ENCODE data around the gene VTA1.
A peak's percentile ranks its signal among the peaks of the same experiment; 100 is the strongest.

The VTA1 gene

GRCh38 chr6:142240179-142240578, 93.1 kb downstream of the VTA1 start:
- TF ChIP-seq, protein P1, sequence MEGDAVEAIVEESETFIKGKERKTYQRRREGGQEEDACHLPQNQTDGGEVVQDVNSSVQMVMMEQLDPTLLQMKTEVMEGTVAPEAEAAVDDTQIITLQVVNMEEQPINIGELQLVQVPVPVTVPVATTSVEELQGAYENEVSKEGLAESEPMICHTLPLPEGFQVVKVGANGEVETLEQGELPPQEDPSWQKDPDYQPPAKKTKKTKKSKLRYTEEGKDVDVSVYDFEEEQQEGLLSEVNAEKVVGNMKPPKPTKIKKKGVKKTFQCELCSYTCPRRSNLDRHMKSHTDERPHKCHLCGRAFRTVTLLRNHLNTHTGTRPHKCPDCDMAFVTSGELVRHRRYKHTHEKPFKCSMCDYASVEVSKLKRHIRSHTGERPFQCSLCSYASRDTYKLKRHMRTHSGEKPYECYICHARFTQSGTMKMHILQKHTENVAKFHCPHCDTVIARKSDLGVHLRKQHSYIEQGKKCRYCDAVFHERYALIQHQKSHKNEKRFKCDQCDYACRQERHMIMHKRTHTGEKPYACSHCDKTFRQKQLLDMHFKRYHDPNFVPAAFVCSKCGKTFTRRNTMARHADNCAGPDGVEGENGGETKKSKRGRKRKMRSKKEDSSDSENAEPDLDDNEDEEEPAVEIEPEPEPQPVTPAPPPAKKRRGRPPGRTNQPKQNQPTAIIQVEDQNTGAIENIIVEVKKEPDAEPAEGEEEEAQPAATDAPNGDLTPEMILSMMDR (IDR thresholded peaks at IDR 0.05; ENCODE audit: low read length, missing control alignments), result no peak
- DNase-seq (ENCODE audit: low read depth), result no peak
- no peak overlapping the region for H3K4me3 ChIP-seq (replicated peaks; ENCODE audit: low read depth, low read length)

DNA sequence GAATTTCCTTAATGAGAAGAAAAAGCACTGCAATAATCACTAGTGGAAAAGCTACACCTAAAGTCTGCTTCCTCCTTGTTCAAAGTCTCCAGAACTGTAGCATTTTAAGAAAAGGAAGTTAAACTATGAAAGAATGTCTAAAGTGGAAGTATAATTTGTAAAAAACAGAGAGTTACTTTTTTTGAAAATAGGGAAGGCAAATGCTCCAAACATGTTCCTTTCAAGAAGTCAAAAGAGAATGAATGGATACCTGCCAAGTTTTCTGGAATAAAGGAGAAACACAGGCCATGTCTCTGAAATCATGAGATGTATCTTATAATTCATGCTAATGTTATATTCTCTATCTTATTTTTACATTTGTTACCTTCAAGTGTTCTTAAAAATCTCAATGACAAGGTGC, 94.0 kb downstream of the VTA1 start:
- H3K4me3 ChIP-seq (replicated peaks; ENCODE audit: low read depth, low read length), result no peak overlapping the region
- TF ChIP-seq, protein P1 (IDR thresholded peaks at IDR 0.05; ENCODE audit: low read length, missing control alignments), result no peak
- no peak for DNase-seq (ENCODE audit: low read depth)

DNA sequence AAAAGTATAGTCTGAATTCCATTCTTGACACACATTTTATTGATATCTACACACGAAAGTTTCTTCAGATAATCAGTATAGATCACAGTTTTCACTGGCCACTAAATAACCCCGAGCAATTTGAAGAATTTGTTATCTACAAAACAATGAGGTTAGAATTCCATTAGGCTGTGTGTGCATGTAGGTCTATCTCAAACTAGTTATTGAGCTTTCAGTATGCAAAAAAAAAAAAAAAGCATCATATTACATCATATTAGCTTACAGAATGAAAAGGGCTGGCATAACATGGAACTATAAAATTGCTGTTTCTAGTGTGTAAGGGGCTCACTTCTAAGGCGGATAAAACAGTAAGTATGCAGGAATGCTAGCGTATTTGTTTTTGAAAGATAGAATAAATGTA, 95.2 kb downstream of the VTA1 start:
- TF ChIP-seq, protein P1 (IDR thresholded peaks at IDR 0.05; ENCODE audit: low read length, missing control alignments), result no peak
- no peak overlapping the region for H3K4me3 ChIP-seq (replicated peaks; ENCODE audit: low read depth, low read length)
- peak; percentile 34 for DNase-seq (ENCODE audit: low read depth)

DNA sequence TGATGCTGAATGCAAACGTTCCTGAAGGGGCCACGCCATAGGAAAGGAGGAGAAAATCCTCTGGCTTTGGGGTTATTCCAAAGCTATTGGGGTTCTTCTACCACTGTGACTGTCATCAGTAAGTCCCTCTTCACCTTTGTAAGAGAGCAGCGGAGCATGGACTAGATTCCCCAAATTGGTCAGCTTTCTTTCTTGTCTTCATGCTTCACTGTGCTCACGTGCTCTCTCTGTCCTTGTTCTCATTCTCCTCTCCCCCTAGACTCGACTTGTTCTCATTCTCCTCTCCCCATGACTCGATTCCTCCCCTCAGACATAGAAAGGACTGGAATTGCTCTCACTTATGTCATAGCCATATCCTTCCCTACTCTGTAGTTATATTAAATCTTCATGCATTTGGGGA, 99.9 kb downstream of the VTA1 start:
- no peak overlapping the region for H3K4me3 ChIP-seq (replicated peaks; ENCODE audit: low read depth, low read length)
- DNase-seq (ENCODE audit: low read depth), result no peak
- TF ChIP-seq, protein P1 (IDR thresholded peaks at IDR 0.05; ENCODE audit: low read length, missing control alignments), result no peak

DNA sequence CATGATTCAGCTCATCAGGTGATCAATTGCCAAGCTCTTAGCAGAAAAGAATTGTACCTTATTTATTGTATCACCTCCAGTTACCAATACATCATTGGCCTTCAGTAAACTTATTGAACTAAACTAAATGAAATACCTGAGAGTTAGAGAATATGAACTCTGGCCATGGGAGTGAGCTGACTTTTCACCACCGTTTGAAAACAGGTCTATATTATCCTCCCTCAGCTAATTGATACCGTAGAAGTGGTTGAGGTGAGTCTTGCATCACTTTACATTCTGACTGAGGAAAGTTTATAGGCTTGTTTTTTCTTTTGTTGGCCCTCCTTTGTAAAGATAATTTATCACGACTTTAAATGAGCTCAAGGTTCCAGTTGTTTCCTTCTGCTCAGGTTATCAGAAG, 102.2 kb downstream of the VTA1 start:
- TF ChIP-seq, protein P1 (IDR thresholded peaks at IDR 0.05; ENCODE audit: low read length, missing control alignments), result no peak
- H3K4me3 ChIP-seq (replicated peaks; ENCODE audit: low read depth, low read length), result no peak overlapping the region
- DNase-seq (ENCODE audit: low read depth), result no peak

GRCh38 chr6:142251930-142252445, 104.9 kb downstream of the VTA1 start:
- no peak overlapping the region for H3K4me3 ChIP-seq (replicated peaks; ENCODE audit: low read depth, low read length)
- no peak for DNase-seq (ENCODE audit: low read depth)

GRCh38 chr6:142254513-142254912, 107.5 kb downstream of the VTA1 start:
- TF ChIP-seq, protein P1 (IDR thresholded peaks at IDR 0.05; ENCODE audit: low read length, missing control alignments), result no peak
- H3K4me3 ChIP-seq (replicated peaks; ENCODE audit: low read depth, low read length), result no peak overlapping the region
- DNase-seq (ENCODE audit: low read depth), result no peak

More at GRCh38 chr6:142251930-142252445, 104.9 kb downstream of the VTA1 start:
- TF ChIP-seq, protein P1 (IDR thresholded peaks at IDR 0.05; ENCODE audit: low read length, missing control alignments), result no peak

All from fibroblast of pulmonary artery (primary cell).